ENCODE results near the gene DEPDC5.
"Not testable (repeated sequence)": the region's sequence is repeated elsewhere in the genome, so short reads cannot be mapped to it uniquely, and the experiment has no call there.

The DEPDC5 gene

GRCh38 chr22:31753634-31754501, at the start of gene DEPDC5:
DEPDC5 (plus strand) TSS chr22:31754019; CDS start chr22:31754922, 903 bp downstream.
- peak; percentile 93 for DNase-seq

GRCh38 chr22:31707519-31707918, 46.3 kb upstream of the DEPDC5 start:
- DNase-seq = no peak

GRCh38 chr22:31711226-31711625, 42.6 kb upstream of the DEPDC5 start:
- DNase-seq = not testable (repeated sequence)

- DNase-seq = no peak
Measured at GRCh38 chr22:31715147-31715778, 38.6 kb upstream of the DEPDC5 start.

GRCh38 chr22:31719850-31720471, 33.9 kb upstream of the DEPDC5 start:
- no peak for DNase-seq

- no peak for DNase-seq
Measured at GRCh38 chr22:31723723-31724122, 30.1 kb upstream of the DEPDC5 start.

GRCh38 chr22:31726692-31727091, 27.1 kb upstream of the DEPDC5 start:
- no peak for DNase-seq

- no peak for DNase-seq
Measured at GRCh38 chr22:31728857-31729256, 25.0 kb upstream of the DEPDC5 start.

GRCh38 chr22:31730344-31730711, 23.5 kb upstream of the DEPDC5 start:
- DNase-seq = no peak

GRCh38 chr22:31732089-31732829, 21.6 kb upstream of the DEPDC5 start:
- no peak for DNase-seq

- DNase-seq = no peak
Measured at GRCh38 chr22:31733580-31734079, 20.2 kb upstream of the DEPDC5 start.

GRCh38 chr22:31734512-31734911, 19.3 kb upstream of the DEPDC5 start:
- no peak for DNase-seq

GRCh38 chr22:31736458-31736857, 17.4 kb upstream of the DEPDC5 start:
- no peak for DNase-seq

GRCh38 chr22:31737932-31738331, 15.9 kb upstream of the DEPDC5 start:
- no peak for DNase-seq

- no peak for DNase-seq
Measured at GRCh38 chr22:31738566-31738965, 15.3 kb upstream of the DEPDC5 start.

GRCh38 chr22:31739795-31740201, 14.0 kb upstream of the DEPDC5 start:
- peak; percentile 69 for DNase-seq

- not testable (repeated sequence) for DNase-seq
Measured at GRCh38 chr22:31740314-31740713, 13.5 kb upstream of the DEPDC5 start.

GRCh38 chr22:31742115-31742514, 11.7 kb upstream of the DEPDC5 start:
- no peak for DNase-seq

GRCh38 chr22:31742682-31743081, 11.1 kb upstream of the DEPDC5 start:
- DNase-seq = no peak

- DNase-seq = no peak
Measured at GRCh38 chr22:31743871-31744270, 9.9 kb upstream of the DEPDC5 start.

- DNase-seq = no peak
Measured at GRCh38 chr22:31747441-31747840, 6.4 kb upstream of the DEPDC5 start.

GRCh38 chr22:31748490-31748889, 5.3 kb upstream of the DEPDC5 start:
- no peak for DNase-seq

Data from NCI-H2029 (cell line).